Endothelial cell of umbilical vein (primary cell): ENCODE measurements around the gene ZNF792. TPM values are rescaled to one million over a fixed set of nuclear protein-coding genes. Genes with fewer than 3 reads are reported as not detected.

Experiments
- BruUV-seq: library from RNA; stranded (reverse); fragments of 400-500 nt; replicated peaks from 2 replicates; lab custom pipeline; 2021; lab: Mats Ljungman, UMichigan
- CTCF ChIA-PET: fragments of 300-600, 350-600 bp; sonication (Branson Sonifier 250); formaldehyde crosslinking; loops from one replicate; lab custom pipeline; 2021; ENCODE audit warnings: antibody characterized with exemption, inconsistent platforms; lab: Charles Lee
- POLR2A ChIA-PET: fragments of 300-600, 350-600 bp; sonication (Branson Sonifier 250); formaldehyde crosslinking; loops from one replicate; lab custom pipeline; 2021; ENCODE audit warnings: antibody characterized with exemption, inconsistent platforms; lab: Charles Lee
- DNase-seq: peaks from one replicate; pipeline ENCODE4 v3.0.0-alpha.2; 2011; ENCODE audit warnings: low read depth, low spot score
- FAIRE-seq: peaks from 2 replicates; lab custom pipeline; 2011; peaks lifted over from hg19 to GRCh38; lab: Jason Lieb, UNC
- H2AFZ ChIP-seq: 2 replicates; pipeline ENCODE4 v1.6.0; 2012; ENCODE audit warnings: low read depth, low read length, control low read depth, inconsistent platforms
- H3K27ac ChIP-seq: 2 replicates; pipeline ENCODE4 v1.5.1; 2011; ENCODE audit warnings: low read depth, mild to moderate bottlenecking, control low read depth, low read length, moderate library complexity; ENCODE audit not compliant: insufficient read depth
- H3K27me3 ChIP-seq, 2 experiments: 2 replicates each; pipeline versions ENCODE4 v1.6.0 to v1.6.1; 2011; ENCODE audit warnings: low read length in 2 of 2, mixed read lengths in 1 of 2; ENCODE audit not compliant: control insufficient read depth in 2 of 2, insufficient read depth in 2 of 2
- H3K36me3 ChIP-seq, 2 experiments: 2 replicates in 1 of 2; 3 replicates in 1 of 2; pipeline ENCODE4 v1.5.1; 2011; ENCODE audit warnings: low read length in 2 of 2, mild to moderate bottlenecking in 1 of 2, moderate library complexity in 1 of 2; ENCODE audit not compliant: control insufficient read depth in 2 of 2, insufficient read depth in 2 of 2; ENCODE audit errors: extremely low read depth in 1 of 2
- H3K4me1 ChIP-seq: 3 replicates; pipeline ENCODE4 v1.5.1; 2011; ENCODE audit warnings: mild to moderate bottlenecking, low read length; ENCODE audit not compliant: control insufficient read depth, insufficient read depth; ENCODE audit errors: extremely low read depth
- H3K4me2 ChIP-seq: 2 replicates; pipeline ENCODE4 v1.6.1; 2011; ENCODE audit warnings: low read length, control low read depth, mixed read lengths; ENCODE audit not compliant: insufficient read depth
- H3K4me3 ChIP-seq, 3 experiments: fragments of 200-600 bp in 1 of 3; sonication (generic), shearing (Covaris generic) in 1 of 3; replicated peaks in 1 of 3; 2 replicates each; pipeline ENCODE4 v1.5.1; 2011 to 2016; ENCODE audit warnings: control low read depth in 3 of 3, low read length in 3 of 3, mild to moderate bottlenecking in 2 of 3, inconsistent platforms in 1 of 3, low read depth in 1 of 3, moderate library complexity in 1 of 3; ENCODE audit not compliant: insufficient read depth in 1 of 3
- H3K79me2 ChIP-seq: 2 replicates; pipeline ENCODE4 v1.6.0; 2012; ENCODE audit warnings: low read length, inconsistent platforms; ENCODE audit not compliant: control insufficient read depth, insufficient read depth
- H3K9ac ChIP-seq: replicated peaks from 2 replicates; pipeline ENCODE3; 2011; ENCODE audit warnings: low read length, control low read depth; ENCODE audit not compliant: insufficient read depth; ENCODE audit errors: extremely low read depth
- H3K9me1 ChIP-seq: replicated peaks from 3 replicates; pipeline ENCODE4 v1.6.0; 2011; ENCODE audit warnings: mild to moderate bottlenecking, low read length; ENCODE audit not compliant: control insufficient read depth, insufficient read depth; ENCODE audit errors: extremely low read depth
- H3K9me3 ChIP-seq: replicated peaks from 2 replicates; pipeline ENCODE4 v1.5.1; 2012; ENCODE audit warnings: low read length, inconsistent platforms; ENCODE audit not compliant: control insufficient read depth, insufficient read depth
- H4K20me1 ChIP-seq: replicated peaks from 2 replicates; pipeline ENCODE3; 2011; ENCODE audit warnings: mild to moderate bottlenecking, low read length; ENCODE audit not compliant: control insufficient read depth, insufficient read depth; ENCODE audit errors: extremely low read depth
- CTCF ChIP-seq, 2 donors: IDR thresholded peaks; 1 replicate in 1 of 2; 2 replicates in 1 of 2; pipeline ENCODE4 v1.5.1; 2011; ENCODE audit warnings: low read length in 2 of 2, mild to moderate bottlenecking in 2 of 2, moderate library complexity in 2 of 2, control low read depth in 1 of 2, inconsistent platforms in 1 of 2, low read depth in 1 of 2; ENCODE audit not compliant: insufficient read depth in 1 of 2; ENCODE audit errors: extremely low read depth in 1 of 2
- EZH2 ChIP-seq: IDR thresholded peaks from 2 replicates; pipeline ENCODE4 v1.6.1; 2012; ENCODE audit warnings: borderline replicate concordance, low read depth, mild to moderate bottlenecking, moderate library complexity, low read length, inconsistent platforms; ENCODE audit not compliant: severe bottlenecking
- FOS ChIP-seq: IDR thresholded peaks from 2 replicates; pipeline ENCODE4 v1.6.1; 2011; ENCODE audit warnings: mild to moderate bottlenecking, low read length, moderate library complexity, borderline replicate concordance; ENCODE audit not compliant: insufficient read depth
- GATA2 ChIP-seq: IDR thresholded peaks from 2 replicates; pipeline ENCODE4 v1.7.0; 2011; ENCODE audit warnings: low read depth, mild to moderate bottlenecking, moderate library complexity, mixed read lengths, low read length; ENCODE audit not compliant: insufficient read length, insufficient read depth
- JUN ChIP-seq: IDR thresholded peaks from 2 replicates; pipeline ENCODE4 v1.6.1; 2011; ENCODE audit warnings: borderline replicate concordance, low read depth; ENCODE audit not compliant: insufficient read length, insufficient read depth
- MAX ChIP-seq: IDR thresholded peaks from 2 replicates; pipeline ENCODE4 v1.6.1; 2011; ENCODE audit not compliant: insufficient read depth, insufficient read length
- MYC ChIP-seq: IDR thresholded peaks from one replicate; pipeline ENCODE4 v1.6.1; 2011; ENCODE audit warnings: mild to moderate bottlenecking, low read depth, low read length
- POLR2A ChIP-seq: IDR thresholded peaks from 2 replicates; pipeline ENCODE4 v1.6.1; 2012; ENCODE audit warnings: low read depth, mild to moderate bottlenecking, control low read depth, low read length
- POLR2AphosphoS5 ChIP-seq: IDR thresholded peaks from 2 replicates; pipeline ENCODE4 v1.6.1; 2012; ENCODE audit warnings: low read depth, mild to moderate bottlenecking, control low read depth, low read length, moderate library complexity; ENCODE audit not compliant: insufficient read depth
- dilution Hi-C: fragments of 300-500 bp; cut with MboI; formaldehyde crosslinking; loops from one replicate; pipeline ENCODE4 v1.15.0; 2019; ENCODE audit warnings: low sequenced_read_pairs; ENCODE audit not compliant: extremely low pct_ligation_motif_present
- intact Hi-C: fragments of 100-400 bp; cut with micrococcal nuclease; formaldehyde crosslinking; loops from one replicate; pipeline ENCODE4 v1.10.0; 2022
- polyA plus RNA-seq, 4 experiments: library from polyadenylated mRNA; depleted of rRNA in 3 of 4; stranded (reverse) in 3 of 4; unstranded in 1 of 4; fragments of >200 nt; gene quantifications; 2 replicates each; pipeline versions ENCODE4 v1.2.1 to v1.2.3, GENCODE V29; 2011 to 2012; ENCODE audit warnings: missing spikeins in 1 of 4
- total RNA-seq: library from RNA; stranded (reverse); gene quantifications from 2 replicates; pipeline ENCODE4 v1.2.3, GENCODE V29; 2021

ZNF792 gene
- total and polyA plus RNA-seq, 2 donors (not counting 3 experiments of a cell fraction or from before 2014, with no cell fraction given), result 11.3 to 19.8 TPM

- H3K4me1 ChIP-seq, result peaks cover 13% of the 10 kb centered on the region
- H3K79me2 ChIP-seq, result peaks cover 49% of the 10 kb centered on the region
- no peaks in the 10 kb centered on the region for H3K9me1 ChIP-seq
- peaks cover 41% of the 10 kb centered on the region for H3K9me3 ChIP-seq
- TF ChIP-seq POLR2AphosphoS5 (no peak), MYC (no peak), JUN (no peak), CTCF (IDR thresholded peaks at IDR 0.05; ENCODE audit: extremely low read depth in 1 of 2, insufficient read depth in 1 of 2, low read depth in 1 of 2, low read length in 2 of 2) (no peak), MAX (no peak), GATA2 (no peak), FOS (no peak), EZH2 (no peak), POLR2A (no peak)
- no peak overlapping the region for H2AFZ ChIP-seq
- POLR2A ChIA-PET, result no interaction called here
- no peak overlapping the region for H3K9ac ChIP-seq
- H3K27ac ChIP-seq, result no peak overlapping the region
- H4K20me1 ChIP-seq, result no peaks in the 10 kb centered on the region
- dilution Hi-C loops (no loop called here), intact Hi-C loops (no loop called here)
- no peaks in the 10 kb centered on the region for H3K27me3 ChIP-seq
- DNase-seq, result no peak
- BruUV-seq, result no TSS peak
- H3K4me2 ChIP-seq, result no peak overlapping the region
- FAIRE-seq, result no peak
- peaks cover 29 to 45% of the 10 kb centered on the region in 2 experiments for H3K36me3 ChIP-seq
- no peak overlapping the region for H3K4me3 ChIP-seq
- CTCF ChIA-PET, result no interaction called here
Measured at GRCh38 chr19:34957830-34958751, 5.9 kb downstream of the ZNF792 start.
